ENCODE measurements around the gene KRTAP4-5. TPM values are rescaled to one million over a fixed set of nuclear protein-coding genes. Genes with fewer than 3 reads are reported as not detected.
"Not testable (repeated sequence)": the region's sequence is repeated elsewhere in the genome, so short reads cannot be mapped to it uniquely, and the experiment has no call there.

KRTAP4-5 gene
- total RNA-seq, 2 donors from 2014 or later = not detected

- no peak for DNase-seq (ENCODE audit: low spot score)
- intact Hi-C loops (cut with DNase I) = no loop called here
Observed at GRCh38 chr17:41150026-41150425, 401 bp upstream of the KRTAP4-5 start.

GRCh38 chr17:41148971-41149651 lies 514 bp downstream of the KRTAP4-5 start:
- DNase-seq (ENCODE audit: low spot score); intact Hi-C loops (cut with DNase I): not testable (repeated sequence)

GRCh38 chr17:41147531-41148204 lies 2.0 kb downstream of the KRTAP4-5 start:
- DNase-seq (ENCODE audit: low spot score) = no peak
- intact Hi-C loops (cut with DNase I) = no loop called here

DNA sequence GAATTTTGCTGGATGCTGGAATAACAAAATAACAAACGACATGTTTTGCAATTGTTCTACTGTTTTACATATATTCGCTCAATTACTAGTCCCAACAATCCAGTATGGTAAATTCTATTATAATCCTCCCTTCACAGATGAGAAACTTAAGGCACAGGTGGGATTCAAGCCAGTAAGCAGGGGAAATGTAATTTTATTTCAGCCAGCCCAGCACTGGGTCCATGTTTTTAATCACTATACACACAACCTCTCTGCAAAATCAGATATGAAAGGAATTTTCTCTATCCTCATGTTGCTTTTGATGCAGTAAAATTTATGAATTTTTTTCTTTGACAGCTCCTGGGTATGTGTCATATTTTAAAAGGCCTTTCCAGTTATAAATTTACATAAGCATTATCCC lies 4.4 kb downstream of the KRTAP4-5 start:
- intact Hi-C loops (cut with DNase I) = no loop called here
- no peak for DNase-seq (ENCODE audit: low spot score)

DNA sequence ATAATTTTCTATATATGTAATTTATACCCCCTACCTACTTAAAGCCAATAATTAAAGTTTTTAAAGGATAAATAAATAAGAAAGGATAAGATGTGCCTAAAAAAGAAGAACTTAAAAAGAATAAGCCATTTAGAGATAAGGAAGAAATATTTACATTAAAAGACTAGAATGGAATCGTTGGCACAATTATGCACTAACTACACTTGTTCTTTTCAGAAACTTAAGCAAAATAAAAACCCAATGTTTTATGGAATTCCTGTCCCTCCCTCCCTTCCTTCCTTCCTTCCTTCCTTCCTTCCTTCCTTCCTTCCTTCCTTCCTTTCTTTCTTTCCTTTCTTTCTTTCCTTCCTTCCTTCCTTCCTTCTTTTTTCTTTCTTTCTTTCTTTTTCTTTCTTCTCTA lies 4.8 kb downstream of the KRTAP4-5 start:
- intact Hi-C loops (cut with DNase I) = no loop called here
- DNase-seq (ENCODE audit: low spot score) = no peak

DNA sequence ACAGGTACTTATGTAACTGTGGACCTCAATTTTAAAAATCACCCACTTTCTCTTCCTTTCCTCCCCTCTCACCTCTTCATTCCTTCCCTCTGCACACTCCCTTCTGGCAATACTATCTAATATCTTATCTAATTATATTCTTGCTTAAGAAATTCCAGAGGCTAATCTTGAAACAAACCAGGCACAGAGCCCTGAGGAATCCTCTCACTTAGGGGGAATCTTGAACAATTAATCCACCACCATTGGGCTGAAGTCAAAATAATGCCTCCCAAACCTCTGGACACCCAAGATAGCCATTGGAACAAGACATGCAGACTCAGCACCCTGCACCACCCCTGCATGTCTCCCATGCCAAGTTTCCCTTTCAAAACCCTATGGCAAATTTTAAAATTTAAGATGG lies 8.3 kb downstream of the KRTAP4-5 start:
- no peak for DNase-seq (ENCODE audit: low spot score)
- intact Hi-C loops (cut with DNase I) = no loop called here

- intact Hi-C loops (cut with DNase I) = no loop called here
- no peak for DNase-seq (ENCODE audit: low spot score)
Observed at GRCh38 chr17:41140360-41141131, 9.1 kb downstream of the KRTAP4-5 start, which contains the start of gene KRTAP4-6. Gene KRTAP4-6 (minus strand): TSS chr17:41140544. CDS start chr17:41140487, 57 bp downstream.

DNA sequence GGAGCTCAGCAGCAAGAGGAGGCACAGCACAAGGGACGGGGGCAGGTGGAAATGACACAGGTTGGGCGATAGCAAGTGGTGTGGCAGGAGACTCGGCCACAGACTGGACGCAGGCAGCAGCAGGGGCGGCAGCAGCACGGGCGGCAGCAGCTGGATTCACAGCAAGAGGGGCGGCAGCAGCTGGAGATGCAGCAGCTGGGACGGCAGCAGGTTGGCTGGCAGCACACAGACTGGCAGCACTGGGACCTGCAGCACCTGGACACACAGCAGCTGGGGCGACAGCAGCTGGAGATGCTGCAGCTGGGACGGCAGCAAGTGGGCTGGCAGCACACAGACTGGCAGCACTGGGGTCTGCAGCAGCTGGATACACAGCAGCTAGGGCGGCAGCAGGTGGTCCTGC lies 9.8 kb downstream of the KRTAP4-5 start:
- intact Hi-C loops (cut with DNase I) = not testable (repeated sequence)
- DNase-seq (ENCODE audit: low spot score) = peak; percentile 67

DNA sequence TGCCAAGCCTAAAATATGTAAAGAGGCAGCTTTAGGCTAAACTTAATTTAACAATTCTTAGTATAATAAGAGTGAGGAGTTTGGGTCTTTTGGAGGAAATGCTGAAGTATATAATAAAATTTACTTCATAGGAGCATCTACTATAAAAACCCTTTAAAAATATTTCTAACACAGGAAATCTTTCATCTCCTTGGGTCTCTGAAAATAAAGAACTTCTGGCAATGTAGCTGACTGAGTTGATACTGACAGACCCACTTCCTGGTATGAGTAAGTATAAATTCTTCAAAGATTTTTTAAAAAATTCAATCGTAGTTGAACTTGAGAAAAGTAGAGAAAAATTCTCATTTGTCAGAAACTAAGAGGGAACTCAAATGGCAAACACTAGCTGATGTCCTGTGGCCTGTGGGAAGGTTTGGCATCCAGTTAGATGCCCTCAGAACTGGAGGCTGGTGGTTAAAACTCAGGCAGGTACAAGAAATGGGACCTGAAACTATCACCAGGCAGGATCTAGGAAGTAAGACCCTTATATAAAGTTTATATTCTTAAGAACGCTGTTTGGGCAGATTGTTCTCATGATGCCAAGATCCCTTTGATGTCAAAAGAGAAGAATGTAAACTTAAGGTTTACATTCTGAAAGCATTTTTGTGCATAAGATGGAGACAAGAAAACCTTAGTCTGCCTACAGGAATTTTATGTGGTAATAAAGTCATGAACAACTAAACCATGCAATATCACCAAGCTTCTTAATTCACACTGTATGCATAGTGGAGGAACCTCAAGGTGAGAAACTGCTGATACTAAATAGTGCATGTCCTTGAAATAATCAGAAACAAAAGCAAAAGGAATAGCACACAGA lies 15.5 kb downstream of the KRTAP4-5 start:
- DNase-seq (ENCODE audit: low spot score) = no peak
- intact Hi-C loops (cut with DNase I) = no loop called here

DNA sequence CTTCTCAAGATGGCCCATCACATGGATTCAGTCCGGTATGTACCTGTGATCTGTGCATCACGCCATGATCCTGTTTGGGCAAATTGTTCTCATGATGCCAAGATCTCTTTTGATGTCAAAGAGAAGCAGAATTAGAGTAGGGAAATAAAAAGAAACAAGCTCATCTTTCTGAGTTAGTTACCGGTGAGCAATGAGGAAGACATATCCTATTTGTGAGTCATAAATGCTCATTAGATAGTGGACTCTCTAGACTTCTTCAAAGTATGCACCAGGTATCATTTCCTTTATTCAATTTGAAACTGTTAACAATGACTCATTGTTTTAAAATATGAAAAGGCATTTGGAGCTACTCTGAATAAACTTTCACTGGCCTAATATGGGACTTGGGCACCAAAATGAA lies 17.6 kb downstream of the KRTAP4-5 start:
- no peak for DNase-seq (ENCODE audit: low spot score)
- intact Hi-C loops (cut with DNase I) = no loop called here

DNA sequence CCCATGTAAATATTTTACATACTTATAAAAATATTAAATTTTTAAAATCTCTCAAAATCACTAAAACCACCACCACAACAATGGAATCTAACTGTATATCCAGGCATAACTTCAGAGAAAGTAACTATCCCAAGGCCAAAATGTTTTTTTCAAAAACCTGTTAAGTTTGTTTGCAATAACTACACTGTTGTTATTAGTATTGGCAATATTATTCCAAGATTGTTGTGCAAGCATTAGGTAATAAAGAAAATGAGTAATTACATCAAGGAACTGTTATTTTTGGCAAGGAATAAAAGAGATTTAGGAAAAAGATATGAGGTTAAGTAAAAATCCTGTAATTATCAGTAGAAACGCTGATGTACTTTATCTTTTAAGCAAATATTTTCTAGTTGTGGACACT lies 22.3 kb downstream of the KRTAP4-5 start:
- intact Hi-C loops (cut with DNase I) = no loop called here
- no peak for DNase-seq (ENCODE audit: low spot score)

GRCh38 chr17:41126412-41126811 lies 23.2 kb downstream of the KRTAP4-5 start:
- DNase-seq (ENCODE audit: low spot score) = no peak
- intact Hi-C loops (cut with DNase I) = no loop called here

- intact Hi-C loops (cut with DNase I) = no loop called here
- DNase-seq (ENCODE audit: low spot score) = no peak
Observed at GRCh38 chr17:41125064-41125463, 24.6 kb downstream of the KRTAP4-5 start.

- intact Hi-C loops (cut with DNase I); DNase-seq (ENCODE audit: low spot score): not testable (repeated sequence)
Observed at GRCh38 chr17:41123991-41124371, 25.6 kb downstream of the KRTAP4-5 start, which contains the start of gene KRTAP4-12. Gene KRTAP4-12 (minus strand): TSS chr17:41124182. CDS start chr17:41124122, 60 bp downstream.

GRCh38 chr17:41123292-41123990 lies 26.2 kb downstream of the KRTAP4-5 start:
- DNase-seq (ENCODE audit: low spot score); intact Hi-C loops (cut with DNase I): not testable (repeated sequence)

DNA sequence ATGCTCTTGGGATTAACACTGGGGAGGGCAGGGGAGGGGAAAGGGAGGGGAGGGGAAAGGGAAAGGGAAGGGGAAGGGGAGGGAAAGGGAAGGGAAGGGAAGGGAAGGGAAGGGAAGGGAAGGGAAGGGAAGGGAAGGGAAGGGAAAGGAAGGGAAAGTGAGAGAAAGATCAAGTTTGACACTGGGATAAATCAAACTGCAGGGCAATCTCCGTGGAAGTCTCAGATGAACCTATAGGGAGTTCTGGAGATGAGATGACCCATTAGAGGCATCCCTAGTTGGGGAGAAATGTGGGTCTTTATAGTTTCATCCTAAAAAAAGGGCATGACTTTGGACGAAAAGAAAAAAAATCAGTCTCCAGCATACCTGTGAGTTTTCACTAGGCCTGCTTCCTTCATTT lies 27.9 kb downstream of the KRTAP4-5 start:
- intact Hi-C loops (cut with DNase I) = no loop called here
- DNase-seq (ENCODE audit: low spot score) = no peak

DNA sequence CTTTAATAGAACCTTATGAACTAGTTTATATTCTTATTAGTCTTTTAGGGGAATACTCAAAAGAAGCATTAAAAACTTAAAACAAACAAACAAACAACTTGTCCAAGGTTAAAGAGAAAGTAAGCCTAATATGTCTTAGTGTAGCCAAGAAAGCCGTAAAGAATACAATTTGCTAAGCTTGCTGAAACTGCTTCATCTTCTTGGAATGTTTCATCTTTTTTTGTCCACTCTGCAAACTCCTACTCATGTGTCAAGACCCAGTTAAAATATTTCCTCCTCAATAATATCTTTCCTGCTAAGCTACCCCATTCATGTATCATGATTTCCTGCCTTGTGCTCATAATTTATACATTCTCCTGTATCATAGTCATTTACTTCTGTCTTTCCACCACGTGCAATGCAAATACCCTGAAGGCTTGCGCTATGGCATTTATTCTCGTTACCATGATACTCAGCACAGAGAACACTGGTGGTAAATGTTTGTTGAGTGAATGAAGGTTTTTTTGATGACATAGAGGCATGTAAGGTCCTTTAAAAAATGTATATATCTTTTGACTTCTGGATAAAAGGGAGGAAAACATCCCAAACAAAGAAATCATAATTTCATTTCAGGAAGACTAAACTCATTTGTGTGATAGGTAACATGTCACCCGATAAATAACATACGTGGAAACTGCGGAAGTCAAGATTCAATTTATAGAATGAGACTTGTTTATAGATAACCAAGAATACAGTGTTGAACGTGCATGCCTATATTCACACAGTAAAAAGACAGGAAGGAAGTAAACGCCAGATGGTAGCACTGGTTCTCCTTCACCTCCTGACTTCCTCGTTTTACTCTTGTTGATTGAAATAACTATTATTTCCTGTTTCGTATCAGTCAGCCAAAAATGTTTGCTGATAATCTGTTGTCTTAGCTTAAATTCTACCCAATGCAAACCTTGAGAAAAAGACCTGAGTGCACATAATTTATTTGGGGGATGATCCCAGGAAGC lies 29.6 kb downstream of the KRTAP4-5 start:
- DNase-seq (ENCODE audit: low spot score); intact Hi-C loops (cut with DNase I): not testable (repeated sequence)
